ENCODE measurements around the gene UCP2.

DNA sequence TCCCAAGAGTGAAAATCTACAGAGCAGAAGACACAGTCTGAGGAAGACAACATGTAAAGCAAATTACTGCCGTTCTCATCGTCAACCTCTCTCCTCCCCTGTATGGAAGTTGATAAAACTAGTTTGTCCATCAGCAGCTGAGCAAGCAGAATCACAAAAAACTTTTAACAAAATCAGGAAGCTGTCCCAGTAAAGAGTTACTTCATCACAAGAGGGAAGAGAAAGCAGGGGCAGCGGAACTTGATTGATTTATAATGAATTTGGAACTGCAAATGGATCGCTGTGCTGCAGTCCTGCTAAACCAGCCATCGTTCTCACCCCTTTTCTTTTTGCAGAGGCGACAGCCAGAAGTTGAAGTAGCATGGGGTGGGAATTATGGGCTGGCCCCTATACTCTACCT is 39.9 kb upstream of the UCP2 start:
- TF ChIP-seq, protein P1, sequence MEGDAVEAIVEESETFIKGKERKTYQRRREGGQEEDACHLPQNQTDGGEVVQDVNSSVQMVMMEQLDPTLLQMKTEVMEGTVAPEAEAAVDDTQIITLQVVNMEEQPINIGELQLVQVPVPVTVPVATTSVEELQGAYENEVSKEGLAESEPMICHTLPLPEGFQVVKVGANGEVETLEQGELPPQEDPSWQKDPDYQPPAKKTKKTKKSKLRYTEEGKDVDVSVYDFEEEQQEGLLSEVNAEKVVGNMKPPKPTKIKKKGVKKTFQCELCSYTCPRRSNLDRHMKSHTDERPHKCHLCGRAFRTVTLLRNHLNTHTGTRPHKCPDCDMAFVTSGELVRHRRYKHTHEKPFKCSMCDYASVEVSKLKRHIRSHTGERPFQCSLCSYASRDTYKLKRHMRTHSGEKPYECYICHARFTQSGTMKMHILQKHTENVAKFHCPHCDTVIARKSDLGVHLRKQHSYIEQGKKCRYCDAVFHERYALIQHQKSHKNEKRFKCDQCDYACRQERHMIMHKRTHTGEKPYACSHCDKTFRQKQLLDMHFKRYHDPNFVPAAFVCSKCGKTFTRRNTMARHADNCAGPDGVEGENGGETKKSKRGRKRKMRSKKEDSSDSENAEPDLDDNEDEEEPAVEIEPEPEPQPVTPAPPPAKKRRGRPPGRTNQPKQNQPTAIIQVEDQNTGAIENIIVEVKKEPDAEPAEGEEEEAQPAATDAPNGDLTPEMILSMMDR (IDR thresholded peaks at IDR 0.05), result no peak
- TF ChIP-seq EZH2 (IDR thresholded peaks at IDR 0.05), result no peak
- TF ChIP-seq EZH2phosphoT487 (IDR thresholded peaks at IDR 0.05), result no peak

Measured in neural progenitor cell (in vitro differentiated cells).